HG02798 (cell line): ENCODE results near the gene EFHC2.
"Not testable (repeated sequence)": the region's sequence is repeated elsewhere in the genome, so short reads cannot be mapped to it uniquely, and the experiment has no call there.

Source experiments
- ATAC-seq: cut with Tn5 transposase; IDR thresholded peaks from one replicate; pipeline ENCODE4 v1.9.1; 2021; ENCODE audit warnings: mild to moderate bottlenecking; ENCODE audit not compliant: unreplicated experiment, poor library complexity

EFHC2 gene

DNA sequence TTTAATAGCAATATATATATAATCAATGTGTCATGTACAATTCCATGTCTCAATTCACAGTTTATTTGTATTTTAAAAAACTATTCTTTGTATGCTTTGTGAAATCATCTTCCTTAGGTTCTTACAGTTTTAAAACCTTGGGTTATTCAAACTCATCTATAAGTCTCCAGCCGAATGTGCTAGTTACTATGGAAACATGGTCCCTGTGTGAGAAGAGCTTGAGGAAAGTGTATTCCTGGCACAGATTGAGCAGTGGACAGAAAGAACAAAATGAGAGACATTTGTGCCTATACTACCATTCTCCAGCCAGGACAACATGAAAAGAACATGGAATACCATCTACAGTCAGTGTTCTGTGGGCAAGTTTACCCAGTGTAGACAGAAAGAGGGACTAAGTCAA lies 103.4 kb downstream of the EFHC2 start:
- no peak for ATAC-seq

DNA sequence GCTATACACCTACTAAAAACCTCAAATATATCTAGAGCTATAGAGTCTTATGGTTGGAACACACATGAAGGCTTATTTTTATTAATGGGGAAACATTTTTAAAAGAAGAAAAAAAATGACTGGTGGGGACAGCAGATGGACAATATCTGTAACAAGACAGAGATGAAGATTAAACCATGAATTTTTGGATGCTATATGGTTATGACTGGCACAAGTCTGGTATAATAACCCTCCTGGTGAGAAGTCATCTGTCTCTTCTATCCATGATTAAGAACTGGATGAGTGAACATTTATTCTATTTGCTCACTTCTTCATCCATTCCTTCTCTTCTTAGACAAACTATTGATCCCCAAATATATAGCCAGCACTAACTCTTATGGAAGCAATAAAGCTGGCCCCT lies 104.4 kb downstream of the EFHC2 start:
- no peak for ATAC-seq

DNA sequence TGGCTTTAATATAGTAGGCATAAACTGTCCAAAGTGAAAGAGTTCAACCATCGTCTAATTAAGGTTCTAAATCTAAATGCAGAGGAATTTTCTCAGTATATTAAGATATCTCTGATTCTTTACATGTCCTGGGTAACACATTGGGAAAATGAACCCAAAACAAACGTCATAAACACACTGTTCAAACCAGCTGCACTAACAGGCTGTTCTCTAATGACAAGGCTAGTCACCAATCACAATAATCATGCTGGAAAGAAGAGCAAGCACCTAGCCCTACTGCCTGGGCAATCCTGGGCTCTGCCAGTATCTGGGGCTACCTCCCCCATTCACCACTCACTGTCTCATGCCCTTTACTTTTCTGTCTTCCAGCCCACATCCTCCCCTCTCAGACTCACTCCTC lies 107.9 kb downstream of the EFHC2 start:
- ATAC-seq: no peak

DNA sequence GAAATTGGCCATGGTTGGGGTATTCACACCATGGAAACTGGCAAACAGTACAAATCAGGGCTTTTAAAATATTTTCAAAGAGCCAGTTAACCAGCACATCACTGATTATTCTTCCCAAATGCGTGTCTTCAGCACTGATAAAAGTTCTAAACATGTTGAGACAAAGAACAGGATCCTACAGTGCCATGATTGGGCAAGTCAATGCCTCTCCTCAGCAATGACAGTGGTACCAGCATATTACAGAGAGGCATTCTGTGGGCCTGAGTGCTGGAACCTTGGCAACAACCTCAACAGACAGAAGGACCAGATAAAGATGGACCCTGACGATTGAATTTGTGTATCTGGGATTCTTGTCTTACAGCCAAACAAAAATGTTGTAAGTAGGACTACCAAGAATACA lies 108.9 kb downstream of the EFHC2 start:
- ATAC-seq: no peak

DNA sequence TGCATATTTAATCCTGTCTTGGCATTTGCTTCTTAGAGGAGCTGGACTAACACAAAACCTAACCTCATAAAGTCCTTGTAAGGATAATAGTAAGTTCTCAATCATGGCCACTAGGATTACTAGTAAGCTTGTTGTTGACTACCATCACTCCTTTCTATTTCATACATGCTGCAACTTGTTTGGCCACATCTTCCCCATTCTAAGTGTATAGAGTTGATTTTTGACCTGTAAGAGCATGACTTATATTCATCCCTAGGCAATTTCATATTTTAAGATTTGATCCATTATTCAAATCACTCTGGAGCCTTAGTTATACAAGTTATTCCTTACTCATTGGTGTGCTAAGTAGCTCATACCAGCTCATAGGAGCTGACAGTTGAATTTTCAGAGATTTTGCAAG lies 109.4 kb downstream of the EFHC2 start:
- ATAC-seq: no peak

DNA sequence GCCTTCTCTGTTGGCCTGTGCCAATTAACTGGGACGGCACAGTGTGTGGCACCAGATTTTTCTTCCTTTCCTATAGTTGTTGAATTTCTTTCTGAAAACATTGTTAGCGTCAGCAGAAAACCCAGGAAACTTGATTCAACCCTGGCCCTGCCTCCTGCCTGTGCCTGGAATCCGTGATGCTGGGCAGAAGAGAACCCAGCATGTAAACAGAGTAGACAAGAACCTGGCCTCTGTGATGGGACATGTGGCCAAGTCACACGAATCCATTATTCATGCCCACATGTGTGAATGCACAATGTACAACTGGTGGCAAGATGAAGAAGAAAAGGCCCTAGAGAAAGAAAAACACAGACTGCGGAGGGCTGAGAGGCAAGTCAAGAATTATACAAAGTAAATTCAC lies 111.4 kb downstream of the EFHC2 start:
- no peak for ATAC-seq

DNA sequence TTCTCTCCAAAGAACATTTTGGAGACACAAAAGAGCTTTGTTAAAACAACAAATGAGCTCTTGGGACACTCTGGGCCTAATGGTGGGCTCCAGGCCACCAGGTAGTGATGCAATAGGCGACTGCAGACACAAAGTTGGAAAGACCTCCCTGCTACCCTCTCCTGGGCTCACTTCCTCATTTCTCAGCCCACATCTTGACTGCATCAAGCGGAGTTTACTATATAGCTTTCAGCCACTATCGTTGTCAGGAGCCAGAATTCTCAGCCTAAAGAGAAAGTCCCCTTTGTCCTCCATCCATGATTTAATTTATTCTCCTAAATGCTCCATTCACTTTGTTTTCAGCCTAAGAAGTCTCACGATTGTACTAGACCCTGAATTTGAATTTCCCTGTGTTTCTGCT lies 114.9 kb downstream of the EFHC2 start:
- peak; percentile 78 for ATAC-seq

DNA sequence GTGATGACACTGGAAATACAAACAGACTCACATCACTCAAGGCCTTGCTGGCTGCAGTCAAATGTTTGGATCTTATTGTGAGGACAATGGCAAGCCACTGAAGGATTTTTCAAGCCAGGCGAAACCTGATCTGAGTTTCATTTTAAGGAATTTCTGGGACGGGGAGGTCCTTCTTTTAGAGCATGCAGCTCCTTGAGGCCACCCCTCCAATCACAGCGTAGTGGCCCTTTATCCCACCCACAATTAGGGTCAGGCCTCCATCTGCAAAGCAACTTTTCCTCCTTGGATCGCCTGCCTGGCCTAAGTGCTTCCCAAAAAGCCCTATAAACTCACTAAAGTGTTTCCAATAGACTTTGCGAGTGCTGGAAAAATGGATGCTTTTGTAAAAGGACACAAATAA lies 115.5 kb downstream of the EFHC2 start:
- no peak for ATAC-seq

DNA sequence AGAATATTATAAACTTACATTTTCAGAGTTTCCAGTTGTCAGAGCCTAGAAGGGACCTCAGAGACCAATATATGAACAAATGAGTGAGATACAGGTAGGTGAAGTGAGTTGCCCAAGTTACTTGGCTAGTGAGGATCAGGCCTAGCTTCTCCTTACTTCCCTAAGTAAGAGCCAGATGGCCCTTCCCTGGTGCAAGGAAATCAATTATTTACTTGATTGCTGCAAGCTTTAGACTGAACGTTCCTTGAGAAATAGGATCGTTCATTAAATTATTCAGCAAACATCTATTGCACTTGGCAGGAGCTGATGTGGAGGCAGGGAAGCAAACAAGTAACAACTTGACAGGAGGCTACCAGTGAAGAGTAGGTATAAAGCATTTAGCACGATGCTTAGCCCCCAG lies 117.8 kb downstream of the EFHC2 start:
- ATAC-seq: no peak

DNA sequence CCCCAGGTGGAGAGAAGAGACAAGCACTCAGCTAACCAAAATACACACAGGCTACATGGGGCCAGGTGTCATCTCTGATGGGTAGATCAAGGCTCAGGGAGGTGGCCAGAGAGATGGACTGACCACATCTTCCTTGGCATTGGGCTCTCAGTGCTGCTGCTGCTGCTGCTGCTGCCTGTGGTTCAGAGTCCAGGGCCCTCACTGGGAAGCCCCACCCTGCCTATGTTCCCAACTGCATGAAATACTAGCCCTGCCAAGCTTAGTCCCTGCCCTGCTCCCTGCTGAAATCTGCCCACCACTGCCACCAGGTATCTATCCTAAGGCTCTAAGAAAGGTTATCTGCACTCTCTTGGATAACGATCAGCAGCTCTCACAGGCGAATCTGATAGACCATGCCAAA lies 118.7 kb downstream of the EFHC2 start:
- ATAC-seq: no peak

DNA sequence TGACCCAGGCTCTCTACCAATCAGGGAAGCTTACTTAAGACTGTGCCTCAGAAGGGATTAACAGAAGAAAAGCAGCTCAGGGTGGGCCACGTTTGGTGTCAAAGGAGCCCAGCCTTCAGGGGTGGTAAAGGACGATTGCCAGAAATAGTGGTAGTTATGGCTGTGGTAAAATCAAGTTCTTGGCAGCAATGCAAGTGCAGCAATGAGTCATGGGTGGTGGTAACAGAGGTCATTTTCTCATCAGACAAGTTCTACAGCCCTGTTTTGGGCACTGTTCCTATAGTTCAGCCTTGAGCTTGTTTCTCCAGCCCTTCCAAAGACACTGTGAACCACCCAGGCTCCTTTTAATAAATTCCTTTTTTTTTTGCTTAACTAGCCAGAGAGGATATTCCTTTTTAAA lies 120.3 kb downstream of the EFHC2 start:
- ATAC-seq: no peak

DNA sequence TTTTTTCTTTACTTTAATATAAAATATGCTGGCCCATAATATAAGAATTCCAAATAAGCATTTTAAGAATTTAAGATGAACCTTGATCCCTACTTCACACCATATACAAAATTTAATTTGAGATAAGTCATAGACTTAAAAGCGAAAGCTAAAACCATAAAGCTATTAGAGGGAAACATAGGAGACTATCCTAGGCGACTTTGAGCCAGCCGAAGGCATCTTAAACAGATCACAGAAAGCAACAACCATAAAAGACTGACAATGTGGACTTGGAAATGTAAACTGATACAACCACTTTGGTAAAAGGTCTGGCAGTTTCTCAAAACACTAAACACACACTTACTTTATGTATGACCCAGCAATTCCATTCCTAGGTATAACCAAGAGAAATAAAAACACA lies 125.0 kb downstream of the EFHC2 start:
- ATAC-seq: no peak

DNA sequence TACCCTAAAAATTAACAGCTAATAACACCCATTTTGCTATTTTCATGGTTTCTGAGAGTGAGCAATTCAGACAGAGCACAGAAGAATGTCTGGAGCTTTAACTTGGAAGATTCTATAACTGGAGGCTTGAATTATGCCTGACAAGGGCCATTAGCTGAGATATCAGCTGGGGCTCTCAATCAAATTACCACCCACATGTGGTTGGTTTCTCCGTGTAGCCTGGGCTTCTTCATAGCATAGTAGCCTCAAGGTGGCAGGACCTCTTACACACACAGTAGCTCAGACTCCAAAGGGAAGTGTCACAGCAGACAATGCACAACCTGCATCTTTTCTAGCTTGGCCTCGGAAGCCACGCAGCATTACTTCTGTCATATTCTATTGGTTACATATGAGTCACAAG lies 127.3 kb downstream of the EFHC2 start:
- no peak for ATAC-seq

DNA sequence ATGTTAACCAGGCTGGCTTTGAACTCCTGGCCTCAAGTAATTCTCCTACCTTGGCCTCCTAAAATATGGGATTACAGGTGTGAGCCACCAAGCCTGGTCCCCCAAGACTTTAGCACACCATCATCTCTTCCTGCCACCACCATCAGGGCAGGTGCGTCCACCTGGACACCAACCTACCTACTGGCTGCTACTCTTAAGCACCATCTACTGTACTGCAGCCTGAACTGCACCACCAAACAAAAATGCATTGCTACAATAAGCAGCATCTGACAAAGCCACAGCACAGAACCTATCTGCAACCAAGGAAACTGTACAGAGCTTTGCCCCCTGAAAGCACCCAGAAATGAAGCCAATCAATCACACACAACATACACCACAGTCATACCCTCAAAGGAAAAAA lies 139.7 kb downstream of the EFHC2 start:
- ATAC-seq: no peak

DNA sequence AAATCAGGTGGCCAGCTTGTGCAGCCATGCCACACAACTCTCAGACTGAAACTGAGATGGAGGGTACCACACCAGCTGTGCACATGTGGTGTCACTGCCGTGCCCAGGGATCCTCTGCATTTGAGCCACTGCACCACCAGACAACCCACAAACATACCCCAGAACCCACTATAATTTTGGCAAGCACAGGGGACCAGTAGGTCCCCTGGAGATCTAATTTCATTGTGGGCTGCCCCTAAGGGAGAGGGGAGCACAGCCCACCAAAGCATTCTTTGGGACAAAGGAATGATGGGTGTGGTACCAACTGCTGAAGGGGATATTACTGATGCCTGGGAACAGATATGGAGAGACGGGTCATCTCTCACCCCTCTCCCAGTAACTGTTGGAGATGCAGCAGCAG lies 140.9 kb downstream of the EFHC2 start:
- no peak for ATAC-seq

DNA sequence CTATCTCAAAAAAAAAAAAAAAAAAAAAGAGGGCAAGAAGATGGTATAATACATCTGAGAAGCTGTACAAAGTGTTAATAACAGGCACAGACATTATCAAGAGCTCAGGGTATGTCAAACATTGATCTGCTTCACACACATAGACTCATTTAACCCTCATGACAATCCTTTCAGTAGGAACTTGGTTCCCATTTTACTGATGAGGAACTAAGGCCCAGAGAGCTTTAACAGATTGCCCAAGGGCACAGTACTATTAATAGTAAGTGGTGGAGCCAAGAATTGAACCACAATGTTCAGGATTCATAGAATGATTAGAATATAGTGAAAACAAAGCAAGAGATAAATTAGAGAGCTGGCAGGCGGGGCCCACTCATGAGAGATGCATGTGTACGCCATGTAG lies 154.4 kb downstream of the EFHC2 start:
- no peak for ATAC-seq

DNA sequence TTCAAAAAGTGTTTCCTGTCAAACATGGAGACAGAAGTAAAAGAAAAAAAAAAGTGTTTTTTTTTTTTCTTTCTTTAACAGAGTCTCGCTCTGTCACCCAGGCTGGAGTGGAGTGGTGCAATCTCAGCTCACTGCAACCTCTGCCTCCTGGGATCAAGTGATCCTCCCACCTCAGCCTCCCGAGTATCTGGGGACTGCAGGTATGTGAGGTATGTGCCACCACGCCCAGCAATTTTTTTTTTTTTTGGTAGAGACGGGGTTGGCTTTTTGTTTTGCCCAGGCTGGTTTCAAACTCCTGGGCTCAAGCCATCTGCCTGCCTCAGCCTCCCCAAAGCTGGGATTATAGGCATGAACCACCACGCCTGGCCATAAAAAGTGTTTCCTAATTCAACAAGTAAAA lies 155.6 kb downstream of the EFHC2 start:
- not testable (repeated sequence) for ATAC-seq

DNA sequence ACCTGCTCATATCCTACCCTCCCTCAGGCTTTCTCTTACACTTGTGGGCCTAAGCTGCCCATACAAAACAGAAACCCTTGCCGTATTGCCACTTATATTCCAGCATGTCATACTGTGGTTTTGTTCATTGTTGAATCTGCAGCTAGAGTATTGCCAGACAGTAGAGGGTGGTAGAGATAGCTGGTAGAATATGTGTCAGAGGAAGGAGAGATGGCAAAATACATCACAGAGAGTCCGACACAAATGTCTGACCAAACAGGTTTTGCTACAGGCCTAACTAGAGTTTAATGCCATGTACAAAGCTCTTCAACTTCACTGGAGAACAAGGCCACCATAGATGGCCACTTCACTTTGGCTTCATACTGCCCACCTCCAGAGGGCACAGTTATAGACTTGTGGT lies 160.1 kb downstream of the EFHC2 start:
- ATAC-seq: no peak

DNA sequence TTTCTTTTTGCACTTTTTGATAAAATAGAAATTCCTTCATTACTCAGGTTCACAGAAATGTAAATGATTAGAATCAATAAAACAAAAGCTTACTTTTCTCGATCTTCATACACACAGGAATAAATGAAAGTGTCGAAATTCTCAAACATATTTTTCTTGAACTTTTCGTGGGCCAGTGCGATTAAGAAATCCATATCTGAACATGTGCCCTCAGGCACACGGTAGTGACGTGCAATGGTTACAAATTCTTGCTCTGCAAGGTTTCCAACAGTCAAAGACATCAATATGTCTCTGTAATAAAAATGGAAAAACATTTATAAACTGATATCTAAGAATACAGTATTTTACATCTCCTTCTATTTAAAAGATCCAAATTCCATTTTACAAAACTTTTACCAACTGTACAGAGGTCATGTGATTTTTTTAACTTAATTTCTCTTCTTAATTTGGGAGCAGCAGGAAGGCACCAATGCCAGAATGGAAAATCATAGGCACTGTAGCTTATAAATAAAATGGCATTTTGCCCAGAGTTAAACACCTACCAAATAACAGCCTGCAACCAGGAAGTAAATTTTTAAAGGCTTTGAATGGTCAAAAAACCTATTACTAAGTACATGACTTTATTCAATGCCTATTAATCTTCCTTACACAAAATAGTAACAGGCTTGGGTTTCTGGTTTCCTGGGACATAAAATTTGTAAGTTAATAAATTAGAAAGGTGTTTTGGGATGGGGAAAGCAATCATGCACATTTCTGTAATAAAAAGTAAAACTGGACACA lies 165.0 kb downstream of the EFHC2 start:
- no peak for ATAC-seq

DNA sequence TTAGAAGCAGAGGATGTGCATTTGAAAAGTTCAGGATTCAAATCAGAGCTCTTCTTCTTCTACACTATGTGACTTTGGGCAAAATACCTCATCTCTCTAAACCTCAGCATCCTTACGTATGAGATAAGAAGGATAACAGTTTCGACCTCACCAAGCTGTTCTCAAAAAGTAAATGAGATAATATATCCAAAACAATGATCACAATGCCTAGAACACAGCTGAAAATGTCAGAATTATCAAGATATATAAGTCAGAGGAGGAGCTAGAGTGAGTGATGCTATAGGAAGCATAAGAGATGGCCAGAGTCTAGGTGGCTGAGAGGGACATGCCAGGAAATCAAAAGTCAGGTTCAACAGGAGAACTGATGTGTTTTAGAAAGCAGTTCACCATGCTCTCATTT lies 168.0 kb downstream of the EFHC2 start:
- no peak for ATAC-seq

DNA sequence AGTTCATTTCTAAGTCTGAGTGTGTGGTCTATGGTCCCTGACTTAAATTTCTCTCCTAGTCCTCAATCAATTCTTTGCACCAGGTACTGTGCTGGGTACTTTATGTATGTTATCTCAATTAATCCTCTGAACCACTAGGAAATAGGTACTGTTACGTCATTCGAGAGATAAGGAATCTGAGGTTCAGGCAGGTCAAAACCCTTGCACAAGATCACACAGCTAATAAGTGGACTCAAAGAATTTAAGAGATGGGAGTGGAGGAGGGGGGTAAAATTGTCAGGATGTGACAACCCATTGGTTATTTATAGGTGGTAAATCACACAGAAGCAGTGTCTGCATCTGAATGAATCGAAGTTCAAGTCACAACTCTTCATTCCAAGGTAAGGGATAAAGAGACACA lies 169.4 kb downstream of the EFHC2 start:
- ATAC-seq: no peak

DNA sequence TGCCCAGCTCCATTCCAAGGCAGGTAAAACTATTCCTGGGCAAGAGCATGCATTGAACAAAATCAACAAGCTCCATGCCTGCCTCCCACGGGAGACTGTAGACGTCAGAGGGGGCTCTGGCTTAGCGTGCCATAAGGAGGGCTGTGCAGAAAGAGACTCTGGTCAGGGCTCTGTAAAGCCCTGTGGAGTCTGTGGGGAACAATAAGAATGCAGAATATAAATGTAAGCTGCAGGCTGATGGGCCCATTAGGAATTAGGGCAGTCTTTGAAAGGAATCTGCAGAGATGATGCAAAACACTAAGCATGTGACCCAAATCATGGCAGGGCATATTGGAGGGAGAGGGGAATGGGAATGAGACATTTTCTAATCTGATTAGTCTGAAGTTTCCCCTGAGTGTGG lies 170.3 kb downstream of the EFHC2 start:
- no peak for ATAC-seq

DNA sequence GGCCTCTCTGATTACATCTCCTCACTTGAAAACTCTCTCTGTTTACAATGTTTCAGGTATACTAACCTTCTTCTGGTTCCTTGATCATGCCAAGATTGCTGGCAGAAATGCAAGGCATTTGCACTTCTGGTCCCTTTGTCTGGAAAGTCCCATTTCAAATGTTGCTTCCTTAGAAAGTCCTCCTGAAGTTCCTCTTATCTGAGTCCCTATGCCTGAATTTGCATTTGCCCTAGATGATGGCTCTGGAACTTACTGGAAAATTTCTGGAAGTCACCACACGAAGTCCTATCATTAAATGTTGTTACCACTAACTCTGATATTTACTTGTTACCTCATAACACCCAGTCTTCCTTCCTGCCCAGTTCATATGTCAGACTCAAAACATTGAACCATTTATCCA lies 176.4 kb downstream of the EFHC2 start:
- no peak for ATAC-seq
